ENCODE results near the gene RIC3.

- TF ChIP-seq CTCF (IDR thresholded peaks at IDR 0.05 in 4 of 5, conservative IDR thresholded peaks at IDR 0.05 in 1 of 5) = peak in 3 of 5 experiments; percentile 34 to 47 (median 38)
- no peak for TF ChIP-seq POLR2A (IDR thresholded peaks at IDR 0.05)
Observed at GRCh38 chr11:8090756-8091155, 78.1 kb downstream of the RIC3 start.

All from gastrocnemius medialis (tissue), 4 donors.